HL-60 (cell line): ENCODE data around the gene ANO6.

Experiments
- GABPA ChIP-seq: IDR thresholded peaks from 2 replicates; pipeline ENCODE4 v1.6.1; 2012; ENCODE audit warnings: low read depth
- POLR2AphosphoS5 ChIP-seq: IDR thresholded peaks from 2 replicates; pipeline ENCODE4 v1.6.1; 2012; ENCODE audit warnings: low read depth
- TF ChIP-seq, protein P1 (sequence below): IDR thresholded peaks from one replicate; pipeline ENCODE4 v1.5.1; 2011; ENCODE audit warnings: low read length, control low read depth, inconsistent platforms; ENCODE audit not compliant: insufficient read depth
- TF ChIP-seq, protein P2 (sequence below): IDR thresholded peaks from 2 replicates; pipeline ENCODE4 v1.6.1; 2012; ENCODE audit warnings: low read depth; ENCODE audit not compliant: insufficient replicate concordance

DNA sequence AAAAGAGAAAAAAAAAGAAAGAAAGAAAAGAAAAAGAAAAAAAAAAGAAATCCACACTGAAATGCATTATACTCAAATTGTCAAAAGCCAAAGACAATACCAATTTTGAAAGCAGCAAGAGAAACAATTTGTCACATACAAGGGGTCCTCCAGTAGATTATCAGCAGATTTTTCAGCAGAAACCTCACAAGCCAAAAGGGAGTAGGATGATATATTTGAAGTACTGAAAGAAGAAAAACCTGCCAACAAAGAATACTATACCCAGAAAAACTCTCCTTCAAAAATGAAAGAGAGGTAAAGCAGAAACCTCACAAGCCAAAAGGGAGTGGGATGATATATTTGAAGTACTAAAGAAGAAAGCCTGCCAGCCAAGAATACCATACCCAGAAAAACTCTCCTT is 37.1 kb upstream of the ANO6 start:
- TF ChIP-seq, protein P1, sequence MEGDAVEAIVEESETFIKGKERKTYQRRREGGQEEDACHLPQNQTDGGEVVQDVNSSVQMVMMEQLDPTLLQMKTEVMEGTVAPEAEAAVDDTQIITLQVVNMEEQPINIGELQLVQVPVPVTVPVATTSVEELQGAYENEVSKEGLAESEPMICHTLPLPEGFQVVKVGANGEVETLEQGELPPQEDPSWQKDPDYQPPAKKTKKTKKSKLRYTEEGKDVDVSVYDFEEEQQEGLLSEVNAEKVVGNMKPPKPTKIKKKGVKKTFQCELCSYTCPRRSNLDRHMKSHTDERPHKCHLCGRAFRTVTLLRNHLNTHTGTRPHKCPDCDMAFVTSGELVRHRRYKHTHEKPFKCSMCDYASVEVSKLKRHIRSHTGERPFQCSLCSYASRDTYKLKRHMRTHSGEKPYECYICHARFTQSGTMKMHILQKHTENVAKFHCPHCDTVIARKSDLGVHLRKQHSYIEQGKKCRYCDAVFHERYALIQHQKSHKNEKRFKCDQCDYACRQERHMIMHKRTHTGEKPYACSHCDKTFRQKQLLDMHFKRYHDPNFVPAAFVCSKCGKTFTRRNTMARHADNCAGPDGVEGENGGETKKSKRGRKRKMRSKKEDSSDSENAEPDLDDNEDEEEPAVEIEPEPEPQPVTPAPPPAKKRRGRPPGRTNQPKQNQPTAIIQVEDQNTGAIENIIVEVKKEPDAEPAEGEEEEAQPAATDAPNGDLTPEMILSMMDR, result no peak
- TF ChIP-seq GABPA, result no peak
- no peak for TF ChIP-seq POLR2AphosphoS5
- TF ChIP-seq, protein P2, sequence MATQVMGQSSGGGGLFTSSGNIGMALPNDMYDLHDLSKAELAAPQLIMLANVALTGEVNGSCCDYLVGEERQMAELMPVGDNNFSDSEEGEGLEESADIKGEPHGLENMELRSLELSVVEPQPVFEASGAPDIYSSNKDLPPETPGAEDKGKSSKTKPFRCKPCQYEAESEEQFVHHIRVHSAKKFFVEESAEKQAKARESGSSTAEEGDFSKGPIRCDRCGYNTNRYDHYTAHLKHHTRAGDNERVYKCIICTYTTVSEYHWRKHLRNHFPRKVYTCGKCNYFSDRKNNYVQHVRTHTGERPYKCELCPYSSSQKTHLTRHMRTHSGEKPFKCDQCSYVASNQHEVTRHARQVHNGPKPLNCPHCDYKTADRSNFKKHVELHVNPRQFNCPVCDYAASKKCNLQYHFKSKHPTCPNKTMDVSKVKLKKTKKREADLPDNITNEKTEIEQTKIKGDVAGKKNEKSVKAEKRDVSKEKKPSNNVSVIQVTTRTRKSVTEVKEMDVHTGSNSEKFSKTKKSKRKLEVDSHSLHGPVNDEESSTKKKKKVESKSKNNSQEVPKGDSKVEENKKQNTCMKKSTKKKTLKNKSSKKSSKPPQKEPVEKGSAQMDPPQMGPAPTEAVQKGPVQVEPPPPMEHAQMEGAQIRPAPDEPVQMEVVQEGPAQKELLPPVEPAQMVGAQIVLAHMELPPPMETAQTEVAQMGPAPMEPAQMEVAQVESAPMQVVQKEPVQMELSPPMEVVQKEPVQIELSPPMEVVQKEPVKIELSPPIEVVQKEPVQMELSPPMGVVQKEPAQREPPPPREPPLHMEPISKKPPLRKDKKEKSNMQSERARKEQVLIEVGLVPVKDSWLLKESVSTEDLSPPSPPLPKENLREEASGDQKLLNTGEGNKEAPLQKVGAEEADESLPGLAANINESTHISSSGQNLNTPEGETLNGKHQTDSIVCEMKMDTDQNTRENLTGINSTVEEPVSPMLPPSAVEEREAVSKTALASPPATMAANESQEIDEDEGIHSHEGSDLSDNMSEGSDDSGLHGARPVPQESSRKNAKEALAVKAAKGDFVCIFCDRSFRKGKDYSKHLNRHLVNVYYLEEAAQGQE, result no peak
